Measurements from ENCODE around the gene ITSN1. TPM values are rescaled to one million over a fixed set of nuclear protein-coding genes. Genes with fewer than 3 reads are reported as not detected.

ITSN1 gene
- total RNA-seq (2014; rRNA removed; shearing (Covaris generic)) = 16.8 and 18.7 TPM in 2 replicates

GRCh38 chr21:33642027-33642895 lies at the start of gene ITSN1:
Gene ITSN1, plus strand, starts transcription at chr21:33642501. Its CDS starts 76,328 bp downstream, at chr21:33718829.

GRCh38 chr21:33641352-33642026 lies 812 bp upstream of the ITSN1 start, which contains the start of gene CRYZL1:
Gene CRYZL1, minus strand, starts transcription at chr21:33641741. Its CDS starts 10,190 bp downstream, at chr21:33631551.

GRCh38 chr21:33915368-33916199 lies 273.3 kb downstream of the ITSN1 start, which contains the start of gene ATP5PO:
Gene ATP5PO, minus strand, starts transcription at chr21:33915804. Its CDS starts 41 bp downstream, at chr21:33915763.

Other genes with a start within 250 kb of the ITSN1 start
- 37.4 and 39.2 TPM in 2 replicates for gene IFNGR2, start 239.1 kb upstream of the ITSN1 start, total RNA-seq (2014; rRNA removed; shearing (Covaris generic))
- gene TMEM50B, start 162.5 kb upstream of the ITSN1 start, total RNA-seq (2014; rRNA removed; shearing (Covaris generic)) = 9.3 and 10.0 TPM in 2 replicates
- gene DNAJC28, start 150.8 kb upstream of the ITSN1 start, total RNA-seq (2014; rRNA removed; shearing (Covaris generic)) = 0.11 and 0.37 TPM in 2 replicates
- 178 and 202 TPM in 2 replicates for gene GART, start 100.4 kb upstream of the ITSN1 start, total RNA-seq (2014; rRNA removed; shearing (Covaris generic))
- gene SON, start 99.5 kb upstream of the ITSN1 start, total RNA-seq (2014; rRNA removed; shearing (Covaris generic)) = 138 and 198 TPM in 2 replicates
- 23.6 and 30.6 TPM in 2 replicates for gene DONSON, start 53.8 kb upstream of the ITSN1 start, total RNA-seq (2014; rRNA removed; shearing (Covaris generic))
- 16.3 and 22.7 TPM in 2 replicates for gene CRYZL1, start 760 bp upstream of the ITSN1 start, total RNA-seq (2014; rRNA removed; shearing (Covaris generic))

All from A375 (cell line).